ENCODE data around the gene CACNA2D3.

Gene CACNA2D3

DNA sequence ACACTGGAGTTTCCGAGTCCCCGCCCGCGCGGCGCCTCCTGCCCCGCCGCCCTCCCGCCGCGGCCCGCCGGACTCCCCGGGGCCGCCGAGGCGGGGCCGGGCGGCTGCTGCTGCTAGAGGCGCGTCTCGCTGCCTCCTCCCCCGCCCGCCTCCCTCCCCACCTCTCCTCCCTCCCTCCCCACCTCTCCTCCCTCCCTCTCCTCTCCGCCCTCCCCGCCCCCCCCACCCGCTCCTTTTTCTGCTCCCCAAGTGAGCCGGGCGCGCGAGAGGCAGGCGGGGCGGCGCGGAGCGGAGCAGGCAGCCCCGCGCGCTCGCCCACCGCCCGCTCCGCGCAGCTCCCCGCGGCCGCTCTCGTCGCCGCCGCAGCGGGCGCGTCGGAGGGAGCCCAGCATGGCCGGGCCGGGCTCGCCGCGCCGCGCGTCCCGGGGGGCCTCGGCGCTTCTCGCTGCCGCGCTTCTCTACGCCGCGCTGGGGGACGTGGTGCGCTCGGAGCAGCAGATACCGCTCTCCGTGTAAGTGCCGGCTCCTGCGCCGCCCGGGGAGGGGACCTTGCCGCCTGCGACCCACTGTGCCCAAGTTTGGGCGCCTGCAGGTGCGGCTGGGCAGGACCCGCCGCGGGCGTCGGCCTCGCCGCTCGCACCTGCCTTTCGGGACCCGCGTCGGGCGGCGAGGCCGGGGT lies at the start of gene CACNA2D3:
Gene CACNA2D3 (plus strand): TSS at position 229 of the 679 bp plus-strand sequence.
- DNase-seq (ENCODE audit: insufficient read length, low spot score) (no peak), FAIRE-seq (no peak)
- TF ChIP-seq, protein P1, sequence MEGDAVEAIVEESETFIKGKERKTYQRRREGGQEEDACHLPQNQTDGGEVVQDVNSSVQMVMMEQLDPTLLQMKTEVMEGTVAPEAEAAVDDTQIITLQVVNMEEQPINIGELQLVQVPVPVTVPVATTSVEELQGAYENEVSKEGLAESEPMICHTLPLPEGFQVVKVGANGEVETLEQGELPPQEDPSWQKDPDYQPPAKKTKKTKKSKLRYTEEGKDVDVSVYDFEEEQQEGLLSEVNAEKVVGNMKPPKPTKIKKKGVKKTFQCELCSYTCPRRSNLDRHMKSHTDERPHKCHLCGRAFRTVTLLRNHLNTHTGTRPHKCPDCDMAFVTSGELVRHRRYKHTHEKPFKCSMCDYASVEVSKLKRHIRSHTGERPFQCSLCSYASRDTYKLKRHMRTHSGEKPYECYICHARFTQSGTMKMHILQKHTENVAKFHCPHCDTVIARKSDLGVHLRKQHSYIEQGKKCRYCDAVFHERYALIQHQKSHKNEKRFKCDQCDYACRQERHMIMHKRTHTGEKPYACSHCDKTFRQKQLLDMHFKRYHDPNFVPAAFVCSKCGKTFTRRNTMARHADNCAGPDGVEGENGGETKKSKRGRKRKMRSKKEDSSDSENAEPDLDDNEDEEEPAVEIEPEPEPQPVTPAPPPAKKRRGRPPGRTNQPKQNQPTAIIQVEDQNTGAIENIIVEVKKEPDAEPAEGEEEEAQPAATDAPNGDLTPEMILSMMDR (IDR thresholded peaks at IDR 0.05; ENCODE audit: insufficient read depth, missing control alignments), result no peak

DNA sequence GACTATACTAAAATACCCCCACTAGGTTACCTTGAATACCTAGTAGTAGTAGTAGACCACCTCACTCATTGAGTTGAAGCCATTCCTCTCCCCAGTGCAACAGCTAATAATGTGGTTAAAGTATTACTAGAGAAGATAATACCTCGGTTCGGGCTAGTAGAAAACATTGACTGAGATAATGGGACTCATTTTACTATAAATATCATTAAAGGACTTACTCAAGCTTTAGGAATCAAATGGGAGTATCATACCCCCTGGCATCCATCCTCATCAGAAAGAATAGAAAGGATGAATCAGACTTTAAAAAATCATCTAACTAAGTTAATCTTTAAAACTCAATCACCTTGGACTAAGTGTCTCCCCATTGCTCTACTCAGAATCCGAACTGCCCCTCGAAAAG lies 49.0 kb upstream of the CACNA2D3 start:
- DNase-seq (ENCODE audit: insufficient read length, low spot score), result no peak
- FAIRE-seq, result no peak
- TF ChIP-seq, protein P1 (IDR thresholded peaks at IDR 0.05; ENCODE audit: insufficient read depth, missing control alignments), result no peak

DNA sequence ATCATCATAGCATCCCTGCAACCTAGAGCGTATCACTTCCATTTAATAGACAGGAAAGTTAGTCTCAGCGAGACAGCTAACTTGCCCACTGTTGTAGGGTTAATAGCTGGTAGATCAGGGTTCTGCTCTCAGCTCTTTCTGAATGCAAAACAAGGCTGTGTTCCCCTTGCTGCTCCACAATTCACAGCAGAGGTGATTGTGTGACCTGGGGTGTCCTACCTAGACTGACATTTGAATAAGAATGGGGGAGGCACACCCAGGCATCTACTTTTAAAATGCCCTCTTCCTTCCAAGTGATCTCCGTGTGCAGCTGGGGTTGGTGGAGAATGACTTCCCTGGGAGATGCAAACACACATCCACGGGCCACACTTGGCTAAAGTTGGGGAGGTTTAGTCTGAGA lies 43.0 kb upstream of the CACNA2D3 start:
- no peak for FAIRE-seq
- DNase-seq (ENCODE audit: insufficient read length, low spot score), result no peak
- TF ChIP-seq, protein P1 (IDR thresholded peaks at IDR 0.05; ENCODE audit: insufficient read depth, missing control alignments), result no peak

DNA sequence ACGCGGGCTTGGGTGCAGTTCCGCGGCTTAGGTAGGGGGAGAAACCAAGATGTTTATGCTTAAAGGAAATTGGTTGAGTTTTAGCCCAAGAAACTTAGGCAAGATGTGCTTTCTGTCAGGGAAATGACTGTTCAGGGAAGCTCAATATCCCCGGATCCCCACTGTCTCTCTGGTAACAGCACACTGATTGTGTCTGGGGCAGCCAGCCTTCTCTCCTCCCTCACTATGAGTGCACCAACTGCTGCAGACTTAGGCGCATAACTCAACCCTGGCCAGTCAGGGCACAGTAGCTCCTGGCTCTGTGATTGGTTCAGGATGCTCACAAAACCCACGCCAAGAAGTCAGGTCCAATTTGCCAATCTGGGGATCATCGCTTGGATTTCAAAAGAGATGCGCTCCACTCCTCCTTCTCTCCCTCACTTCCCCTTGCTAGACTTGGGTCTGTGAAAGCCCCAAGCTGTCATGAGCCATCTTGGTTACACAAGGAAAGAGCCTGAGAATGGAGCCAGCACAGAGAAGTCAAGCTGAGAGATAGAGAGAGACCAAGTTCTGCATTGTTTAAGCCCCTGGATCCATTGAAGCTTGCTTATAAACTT lies 42.5 kb upstream of the CACNA2D3 start:
- TF ChIP-seq, protein P1 (IDR thresholded peaks at IDR 0.05; ENCODE audit: insufficient read depth, missing control alignments), result no peak
- DNase-seq (ENCODE audit: insufficient read length, low spot score), result no peak
- no peak for FAIRE-seq

DNA sequence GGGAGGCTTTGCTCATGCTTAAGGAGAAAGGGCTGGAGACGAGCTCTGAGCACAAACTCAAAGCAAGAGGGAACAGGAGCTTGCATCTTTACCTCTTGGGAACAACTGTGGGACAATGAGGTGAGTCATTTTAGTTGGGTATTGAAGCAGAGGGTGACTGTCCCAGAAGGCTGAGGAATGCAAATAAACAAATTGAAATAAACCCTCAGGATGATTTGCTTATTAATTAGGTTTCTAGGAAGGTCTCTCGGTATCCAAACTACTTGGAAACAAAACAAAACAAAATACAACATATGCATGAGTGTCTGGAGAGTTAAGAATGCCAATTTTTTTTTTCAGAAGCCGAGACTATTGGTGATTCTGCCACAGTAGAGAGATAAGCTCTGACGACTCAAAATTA lies 38.4 kb upstream of the CACNA2D3 start:
- TF ChIP-seq, protein P1 (IDR thresholded peaks at IDR 0.05; ENCODE audit: insufficient read depth, missing control alignments), result no peak
- DNase-seq (ENCODE audit: insufficient read length, low spot score), result no peak
- FAIRE-seq, result no peak

DNA sequence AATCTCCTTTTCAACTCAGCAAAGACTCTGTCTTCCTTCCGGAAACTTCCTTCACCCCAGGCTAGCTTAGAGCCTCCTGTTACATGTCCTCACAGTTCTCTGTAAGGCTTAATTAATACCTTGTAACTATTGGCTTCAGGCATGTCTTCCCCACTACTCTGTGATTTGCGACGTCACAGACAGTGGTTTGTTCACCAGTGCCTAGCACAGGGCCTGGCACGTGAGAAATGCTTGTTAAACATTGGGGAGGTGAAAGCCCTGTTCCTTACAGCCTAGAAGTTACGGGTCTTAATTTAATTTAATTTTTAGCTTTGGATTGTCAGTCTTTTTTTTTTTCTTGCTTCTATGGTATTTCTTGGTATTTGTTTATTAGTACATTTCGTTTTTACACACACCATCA lies 36.4 kb upstream of the CACNA2D3 start:
- FAIRE-seq (no peak), DNase-seq (ENCODE audit: insufficient read length, low spot score) (no peak)
- TF ChIP-seq, protein P1 (IDR thresholded peaks at IDR 0.05; ENCODE audit: insufficient read depth, missing control alignments), result no peak

Measured in D721Med (cell line).